Prostate gland (tissue), 2 donors: ENCODE measurements around the gene MRPL30. TPM values are rescaled to one million over a fixed set of nuclear protein-coding genes. Genes with fewer than 3 reads are reported as not detected.

Experiments
- DNase-seq: peaks from one replicate; pipeline ENCODE4 v3.0.0-alpha.2; 2019; ENCODE audit warnings: low spot score
- H3K27ac ChIP-seq, 2 donors: fragments of 200-600 bp; sonication (generic); 2 replicates each; pipeline ENCODE4 v1.5.1; 2017 to 2019
- H3K27me3 ChIP-seq: fragments of 200-600 bp; sonication (generic); replicated peaks from 2 replicates; pipeline ENCODE4 v1.5.1; 2019; ENCODE audit not compliant: insufficient read depth
- H3K36me3 ChIP-seq, 2 donors: fragments of 200-600 bp; sonication (generic); 1 replicate in 1 of 2; 2 replicates in 1 of 2; pipeline versions ENCODE4 v1.5.1 to v1.8.1; 2017 to 2019
- H3K4me1 ChIP-seq: fragments of 200-600 bp; sonication (generic); replicated peaks from 2 replicates; pipeline ENCODE4 v1.5.1; 2019
- H3K4me3 ChIP-seq, 2 donors: fragments of 200-600 bp; sonication (generic); 2 replicates each; pipeline ENCODE4 v1.5.1; 2017 to 2019
- H3K9me3 ChIP-seq: fragments of 200-600 bp; sonication (generic); 2 replicates; pipeline ENCODE4 v1.5.1; 2017
- CTCF ChIP-seq, 4 experiments: fragments of 200-600 bp in 2 of 4; fragments of 450-650 bp in 2 of 4; sonication (generic) in 2 of 4; IDR thresholded peaks; 1 replicate in 3 of 4; 2 replicates in 1 of 4; pipeline ENCODE4 v1.5.1; 2016 to 2019; ENCODE audit warnings: antibody characterized with exemption in 4 of 4, mild to moderate bottlenecking in 2 of 4, moderate library complexity in 2 of 4
- POLR2A ChIP-seq: fragments of 450-650 bp; IDR thresholded peaks from one replicate; pipeline ENCODE4 v1.6.1; 2016; ENCODE audit warnings: antibody characterized with exemption, mild to moderate bottlenecking
- POLR2AphosphoS5 ChIP-seq: sonication (generic); formaldehyde crosslinking; IDR thresholded peaks from one replicate; pipeline ENCODE4 v1.6.1; 2017; ENCODE audit warnings: antibody characterized with exemption
- WGBS: methylation state at CpG from one replicate; pipeline ENCODE4 v1.1.5; 2018; 5-methylcytosine and 5-hydroxymethylcytosine counted together
- intact Hi-C: fragments of 100-400 bp; cut with DNase I; formaldehyde crosslinking; loops from one replicate; pipeline ENCODE4 v1.14.2; 2022
- total RNA-seq, 2 donors: library from RNA; depleted of rRNA; stranded (reverse); fragments of >200 nt; gene quantifications; one replicate each; pipeline ENCODE4 v1.1.0, GENCODE V29; 2016

Gene MRPL30
- total RNA-seq, 2 donors from 2014 or later = 24.1 to 37.3 TPM

DNA sequence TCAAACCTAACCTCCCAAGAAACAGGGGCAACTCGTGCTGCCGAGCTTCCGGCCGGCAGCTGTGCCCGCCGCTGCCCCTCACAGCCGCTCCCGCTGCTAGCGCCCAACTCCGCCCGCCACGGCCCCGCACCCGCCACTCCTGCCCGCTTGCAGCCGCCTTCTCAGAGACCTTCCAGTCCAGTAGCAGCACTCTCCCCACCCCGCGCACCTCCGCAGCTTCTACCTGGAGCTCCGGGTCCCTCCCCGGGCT lies 40.2 kb upstream of the MRPL30 start:
- H3K9me3 ChIP-seq = no peaks in the 10 kb centered on the region
- H3K36me3 ChIP-seq = no peaks in the 10 kb centered on the region
- peak overlapping the region; percentile 93 to 97 for H3K27ac ChIP-seq
- no peak for DNase-seq
- intact Hi-C loops = no loop called here
- peak overlapping the region; percentile 85 to 96 for H3K4me3 ChIP-seq
- 2% methylated on average over 21 of the region's 21 CpGs for WGBS
- TF ChIP-seq POLR2AphosphoS5 = no peak
- TF ChIP-seq POLR2A = no peak
- peak in 1 of 4 experiments; percentile 16 for TF ChIP-seq CTCF (IDR thresholded peaks at IDR 0.05)
- no peaks in the 10 kb centered on the region for H3K4me1 ChIP-seq
- no peaks in the 10 kb centered on the region for H3K27me3 ChIP-seq

DNA sequence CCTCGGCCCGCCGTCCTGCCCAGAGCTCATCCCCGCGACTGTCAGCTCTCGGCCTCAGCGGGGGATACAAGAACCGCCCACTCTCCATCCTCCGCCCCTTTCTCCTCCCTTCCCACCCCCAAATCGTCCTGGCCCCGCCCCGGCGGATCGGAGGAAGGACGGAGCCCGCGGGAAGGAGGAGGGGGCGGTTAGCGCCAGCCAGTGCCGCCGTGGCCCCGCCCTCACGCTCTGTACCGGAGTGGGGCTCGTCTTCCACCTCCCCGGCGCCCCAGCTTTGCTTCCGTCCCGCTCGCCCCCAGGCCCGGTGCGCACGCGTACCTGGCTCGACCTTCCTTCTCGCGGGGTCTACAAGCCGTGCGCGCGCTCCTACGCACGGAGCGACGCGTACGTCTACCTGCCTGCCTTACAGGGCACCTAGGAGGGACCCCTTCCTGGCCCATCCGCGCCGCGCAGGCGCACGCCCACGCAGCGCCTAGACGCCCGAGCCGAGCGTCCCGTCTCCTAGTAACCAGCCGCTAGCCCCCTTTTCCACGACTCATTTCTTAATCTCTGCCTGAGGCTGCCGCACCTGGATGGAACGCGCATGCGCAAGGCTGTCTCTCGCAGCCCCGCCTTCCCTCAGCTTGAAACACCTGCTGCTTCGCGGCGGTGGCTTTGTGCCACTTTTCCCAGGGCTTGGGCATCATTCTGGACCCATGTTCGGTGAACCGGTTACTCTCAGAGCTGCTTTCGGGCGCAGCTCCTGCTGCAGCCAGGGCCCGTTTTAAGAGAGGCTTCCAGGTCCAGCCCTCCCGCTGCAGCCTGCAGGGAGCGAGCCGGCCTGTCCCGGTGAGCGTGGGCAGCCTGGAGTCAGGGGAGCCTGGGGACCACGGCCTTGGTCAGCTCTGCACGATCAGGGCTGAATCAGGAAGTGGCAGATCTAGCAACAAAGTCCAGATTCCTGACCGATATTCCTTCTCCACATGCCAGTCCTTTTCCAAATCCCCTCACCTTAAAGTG lies 39.6 kb upstream of the MRPL30 start, which contains the start of gene C2orf15:
Gene C2orf15 (plus strand): TSS at position 598 of the 999 bp plus-strand sequence. CDS start 8,852 bp downstream, outside the sequence.
- under 1% methylated on average over 74 of the region's 84 CpGs for WGBS
- Histone ChIP-seq H3K4me1 (no peaks in the 10 kb centered on the region), H3K4me3 (peak within 1 kb of the TSS; percentile 85 to 96), H3K27me3 (no peaks in the 10 kb centered on the region), H3K27ac (peak within 1 kb of the TSS; percentile 93 to 97), H3K9me3 (no peaks in the 10 kb centered on the region), H3K36me3 (no peaks in the 10 kb centered on the region)
- intact Hi-C loops = no loop called here
- peak; percentile 96 for TF ChIP-seq POLR2AphosphoS5
- TF ChIP-seq CTCF (IDR thresholded peaks at IDR 0.05) = no peak
- peak; percentile 98 for TF ChIP-seq POLR2A
- DNase-seq = peak; percentile 96

GRCh38 chr2:99150706-99151105 lies 30.3 kb upstream of the MRPL30 start:
- no peak overlapping the region for H3K4me3 ChIP-seq
- H3K36me3 ChIP-seq = no peaks in the 10 kb centered on the region
- peaks cover under 1% of the 10 kb centered on the region for H3K4me1 ChIP-seq
- no peaks in the 10 kb centered on the region for H3K27me3 ChIP-seq
- DNase-seq = no peak
- intact Hi-C loops = no loop called here
- 74% methylated on average over 1 of the region's 1 CpG for WGBS
- no peaks in the 10 kb centered on the region for H3K9me3 ChIP-seq
- no peak overlapping the region for H3K27ac ChIP-seq
- no peak for TF ChIP-seq CTCF (IDR thresholded peaks at IDR 0.05)
- no peak for TF ChIP-seq POLR2AphosphoS5
- TF ChIP-seq POLR2A = no peak

- Histone ChIP-seq H3K27ac (no peak overlapping the region), H3K9me3 (no peaks in the 10 kb centered on the region), H3K27me3 (no peaks in the 10 kb centered on the region), H3K36me3 (no peaks in the 10 kb centered on the region), H3K4me3 (no peak overlapping the region), H3K4me1 (peaks cover 7% of the 10 kb centered on the region)
- WGBS = 75% methylated on average over 7 of the region's 7 CpGs
- intact Hi-C loops = no loop called here
- no peak for TF ChIP-seq CTCF (IDR thresholded peaks at IDR 0.05)
- no peak for TF ChIP-seq POLR2A
- TF ChIP-seq POLR2AphosphoS5 = no peak
- DNase-seq = no peak
These were observed 28.6 kb upstream of the MRPL30 start for GRCh38 chr2:99152199-99152895.
